ENCODE data around the gene EHD2. TPM values are rescaled to one million over a fixed set of nuclear protein-coding genes. Genes with fewer than 3 reads are reported as not detected.
"Not testable (repeated sequence)": the region's sequence is repeated elsewhere in the genome, so short reads cannot be mapped to it uniquely, and the experiment has no call there.

Gene EHD2
- polyA plus RNA-seq, 1 donor, result 147 TPM

- no peak for DNase-seq
Measured at GRCh38 chr19:47716270-47716937, 3.2 kb downstream of the EHD2 start.

GRCh38 chr19:47718415-47719046, 5.3 kb downstream of the EHD2 start:
- DNase-seq, result not testable (repeated sequence)

- peak; percentile 93 for DNase-seq
Measured at GRCh38 chr19:47719047-47719859, 6.0 kb downstream of the EHD2 start.

- no peak for DNase-seq
Measured at GRCh38 chr19:47720669-47721422, 7.6 kb downstream of the EHD2 start.

DNA sequence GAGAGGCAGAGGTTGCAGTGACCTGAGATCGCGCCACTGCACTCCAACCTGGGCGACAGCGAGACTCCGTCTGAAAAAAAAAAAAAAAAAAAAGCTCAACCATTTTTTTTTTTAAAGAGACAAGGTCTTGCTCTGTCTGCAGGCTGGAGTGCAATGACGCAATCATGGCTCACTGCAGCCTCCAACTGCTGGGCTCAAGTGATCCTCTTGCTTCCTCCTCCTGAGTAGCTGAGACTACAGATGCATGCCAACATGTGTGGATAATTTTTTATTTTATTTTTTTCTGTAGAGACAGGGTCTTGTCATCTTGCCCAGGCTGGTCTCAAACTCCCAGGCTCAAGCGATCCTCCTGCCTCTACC, 10.3 kb downstream of the EHD2 start:
- DNase-seq, result no peak

DNA sequence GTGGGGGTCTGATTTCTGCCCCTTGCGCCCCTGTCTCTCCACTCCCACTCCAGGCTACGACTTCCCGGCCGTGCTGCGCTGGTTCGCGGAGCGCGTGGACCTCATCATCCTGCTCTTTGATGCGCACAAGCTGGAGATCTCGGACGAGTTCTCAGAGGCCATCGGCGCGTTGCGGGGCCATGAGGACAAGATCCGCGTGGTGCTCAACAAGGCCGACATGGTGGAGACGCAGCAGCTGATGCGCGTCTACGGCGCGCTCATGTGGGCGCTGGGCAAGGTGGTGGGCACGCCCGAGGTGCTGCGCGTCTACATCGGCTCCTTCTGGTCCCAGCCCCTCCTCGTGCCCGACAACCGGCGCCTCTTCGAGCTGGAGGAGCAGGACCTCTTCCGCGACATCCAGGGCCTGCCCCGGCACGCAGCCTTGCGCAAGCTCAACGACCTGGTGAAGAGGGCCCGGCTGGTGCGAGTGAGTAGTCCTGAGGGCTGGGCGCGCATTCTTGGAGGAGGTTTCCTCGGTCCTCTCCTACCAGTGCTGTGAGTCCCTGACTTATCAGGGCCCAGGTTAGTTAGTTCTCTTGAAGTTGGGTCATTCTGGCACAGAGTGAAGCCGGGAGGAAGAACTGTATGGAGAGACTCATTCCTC, 12.7 kb downstream of the EHD2 start:
- DNase-seq, result no peak

DNA sequence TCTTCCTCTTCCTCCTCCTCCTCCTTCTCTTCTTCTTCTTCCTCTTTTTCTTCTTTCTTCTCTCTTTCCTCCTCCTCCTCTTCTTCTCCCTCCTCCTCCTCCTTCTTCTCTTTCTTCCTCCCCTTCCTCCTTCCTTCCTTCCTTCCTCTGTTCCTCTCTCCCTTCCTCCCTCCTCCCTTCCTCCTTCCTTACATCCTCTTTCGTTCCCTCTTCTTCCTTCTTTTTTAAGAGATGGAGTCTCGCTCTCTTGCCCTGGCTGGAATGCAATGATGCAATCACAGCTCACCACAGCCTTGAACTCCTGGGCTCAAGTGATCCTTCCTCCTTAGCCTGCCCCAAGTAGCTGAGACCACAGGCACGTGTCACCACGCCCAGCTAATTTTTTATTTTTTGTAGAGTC, 13.2 kb downstream of the EHD2 start:
- no peak for DNase-seq

GRCh38 chr19:47728295-47728694, 15.1 kb downstream of the EHD2 start:
- DNase-seq, result not testable (repeated sequence)

DNA sequence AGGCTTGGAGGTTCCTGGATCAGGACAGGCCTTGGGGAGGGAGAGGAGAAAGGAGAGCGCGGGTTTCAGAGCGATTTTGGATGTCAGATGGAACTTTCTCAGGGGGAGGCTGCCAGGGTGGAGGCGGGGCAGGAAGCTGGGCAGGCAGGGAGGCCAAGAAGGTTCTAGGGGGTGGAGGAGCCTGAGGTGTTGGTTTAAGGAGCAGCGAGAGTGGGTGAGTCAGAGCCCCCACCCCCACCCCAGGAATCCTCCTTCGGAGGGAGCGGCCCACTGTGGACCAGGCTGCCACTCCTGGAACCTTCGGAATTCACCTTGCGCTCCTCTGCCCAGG, 16.2 kb downstream of the EHD2 start:
- DNase-seq, result no peak

GRCh38 chr19:47729799-47730520, 16.7 kb downstream of the EHD2 start:
- DNase-seq, result no peak

- no peak for DNase-seq
Measured at GRCh38 chr19:47730521-47730889, 17.3 kb downstream of the EHD2 start.

DNA sequence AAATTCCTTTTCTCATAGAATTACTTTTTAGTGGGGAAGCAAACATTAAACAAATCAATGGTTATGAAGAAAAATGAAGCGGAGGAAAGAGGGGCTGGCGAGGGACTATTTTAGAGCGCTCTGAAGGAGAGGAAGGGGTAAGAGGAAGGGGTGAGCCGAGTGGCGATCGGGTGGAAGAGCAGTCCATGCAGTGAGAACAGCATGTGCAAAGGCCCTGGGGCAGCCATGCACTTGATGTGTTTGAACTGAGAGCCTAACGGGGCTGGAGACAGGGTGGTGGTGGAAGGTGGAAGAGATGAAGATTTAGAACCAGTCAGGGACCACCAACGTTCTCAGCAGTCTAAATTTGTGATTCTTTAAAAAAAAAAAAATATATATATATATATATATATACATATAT, 17.7 kb downstream of the EHD2 start:
- no peak for DNase-seq

DNA sequence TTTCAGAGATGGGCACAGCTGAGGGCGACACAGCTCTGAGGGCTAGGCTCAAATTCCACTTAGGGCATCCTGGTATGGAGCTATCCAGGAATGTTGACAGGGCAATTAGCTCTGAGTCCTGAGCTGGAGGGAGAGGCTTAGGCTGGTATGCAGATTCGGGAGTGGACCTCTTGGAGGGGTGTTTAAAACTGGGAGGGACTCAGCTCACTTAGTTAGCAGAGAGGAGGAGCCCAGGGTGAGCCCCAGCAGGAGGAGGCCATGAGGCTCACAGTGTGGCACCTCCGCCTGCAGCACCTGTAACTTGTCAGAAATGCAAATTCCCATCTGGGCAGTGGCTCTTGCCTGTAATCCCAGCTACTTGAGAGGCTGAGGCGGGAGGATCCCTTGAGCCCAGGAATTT, 21.9 kb downstream of the EHD2 start:
- DNase-seq, result no peak

GRCh38 chr19:47740866-47741519, 27.8 kb downstream of the EHD2 start:
- no peak for DNase-seq

DNA sequence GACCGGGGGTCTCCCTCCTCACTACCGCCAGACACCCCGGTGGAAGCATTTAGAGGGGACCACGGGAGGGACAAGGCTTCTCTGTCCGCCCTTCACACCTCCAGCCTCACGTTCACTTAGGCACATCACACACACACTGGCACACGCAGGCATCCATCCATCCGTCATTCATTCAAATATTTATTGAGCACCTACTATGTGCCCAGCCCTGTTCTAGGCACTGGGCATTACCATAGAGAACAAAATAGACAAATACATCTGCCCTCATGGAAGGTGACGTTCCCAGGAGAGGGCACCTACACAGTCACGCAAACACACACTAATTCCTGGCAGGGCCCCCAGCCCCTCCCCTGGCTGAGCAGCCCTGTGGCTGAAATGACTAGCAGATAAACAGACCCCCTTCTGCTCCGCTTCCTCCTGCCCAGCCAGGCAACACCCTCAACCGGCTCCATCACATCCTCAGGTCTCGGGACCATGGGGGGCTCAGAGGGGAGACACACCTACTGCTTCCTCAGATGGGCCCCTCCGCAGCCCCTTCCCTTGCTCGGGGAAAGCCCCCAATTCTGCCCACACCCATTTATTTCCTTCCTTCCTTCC, 28.4 kb downstream of the EHD2 start:
- DNase-seq, result no peak

GRCh38 chr19:47742634-47743033, 29.4 kb downstream of the EHD2 start:
- no peak for DNase-seq

GRCh38 chr19:47745010-47745901, 32.0 kb downstream of the EHD2 start, which contains the start of gene NOP53:
NOP53 (plus strand) TSS chr19:47745546; CDS start chr19:47745560, 14 bp downstream.
- peak; percentile 95 for DNase-seq

DNA sequence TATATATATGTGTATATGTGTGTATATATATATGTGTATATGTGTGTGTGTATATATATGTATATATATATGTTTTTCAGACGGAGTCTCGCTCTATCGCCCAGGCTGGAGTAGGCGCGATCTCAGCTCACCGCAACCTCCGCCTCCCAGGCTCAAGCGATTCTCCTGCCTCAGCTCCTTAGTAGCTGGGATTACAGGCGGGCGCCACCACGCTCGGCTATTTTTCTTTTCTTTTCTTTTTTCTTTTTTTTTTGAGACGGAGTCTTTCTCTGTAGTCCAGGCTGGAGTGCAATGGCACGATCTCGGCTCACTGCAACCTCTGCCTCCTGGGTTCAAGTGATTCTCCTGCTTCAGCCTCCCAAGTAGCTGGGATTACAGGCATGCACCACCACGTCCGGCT, 32.9 kb downstream of the EHD2 start:
- not testable (repeated sequence) for DNase-seq

GRCh38 chr19:47749326-47749725, 36.1 kb downstream of the EHD2 start:
- no peak for DNase-seq

- DNase-seq, result no peak
Measured at GRCh38 chr19:47750752-47751151, 37.5 kb downstream of the EHD2 start.

Data from hindlimb muscle (tissue), 1 donor.